ENCODE results near the gene PACRGL. TPM values are rescaled to one million over a fixed set of nuclear protein-coding genes. Genes with fewer than 3 reads are reported as not detected.

The PACRGL gene
- total RNA-seq, 4 donors from 2014 or later = 23.0 to 105 (median 32.0) TPM

GRCh38 chr4:20754036-20754435 lies 53.8 kb downstream of the PACRGL start:
- whole genome bisulfite sequencing, 2 donors = 46 to 64% methylated on average over 1 of the region's 1 CpG
- H3K9me3 ChIP-seq = no peaks in the 10 kb centered on the region
- TF ChIP-seq POLR2A (IDR thresholded peaks at IDR 0.05) (no peak), CTCF (IDR thresholded peaks at IDR 0.05) (no peak), EP300 (IDR thresholded peaks at IDR 0.05) (no peak)
- no peak for DNase-seq (ENCODE audit: low spot score in 2 of 2)
- H3K4me3 ChIP-seq = no peak overlapping the region
- H3K27ac ChIP-seq = no peak overlapping the region
- H3K27me3 ChIP-seq = no peaks in the 10 kb centered on the region
- H3K36me3 ChIP-seq = peaks cover 0 to 17% (median 0%) of the 10 kb centered on the region in 3 donors
- no peaks in the 10 kb centered on the region for H3K4me1 ChIP-seq

- Histone ChIP-seq H3K36me3 (no peaks in the 10 kb centered on the region), H3K27ac (no peak overlapping the region), H3K27me3 (no peaks in the 10 kb centered on the region), H3K4me3 (no peak overlapping the region), H3K9me3 (no peaks in the 10 kb centered on the region), H3K4me1 (no peaks in the 10 kb centered on the region)
- DNase-seq (ENCODE audit: low spot score in 2 of 2) = no peak
- 61 to 74% methylated on average over 2 of the region's 2 CpGs for WGBS, 2 donors
- TF ChIP-seq EP300 (IDR thresholded peaks at IDR 0.05) = no peak
- no peak for TF ChIP-seq POLR2A (IDR thresholded peaks at IDR 0.05)
- no peak for TF ChIP-seq CTCF (IDR thresholded peaks at IDR 0.05)
Observed at GRCh38 chr4:20760053-20760452, 59.8 kb downstream of the PACRGL start.

- no peak for DNase-seq (ENCODE audit: low spot score in 2 of 2)
- Histone ChIP-seq H3K4me3 (no peak overlapping the region), H3K27ac (no peak overlapping the region), H3K4me1 (no peaks in the 10 kb centered on the region), H3K36me3 (no peaks in the 10 kb centered on the region), H3K9me3 (no peaks in the 10 kb centered on the region), H3K27me3 (no peaks in the 10 kb centered on the region)
- no peak for TF ChIP-seq EP300 (IDR thresholded peaks at IDR 0.05)
- no peak for TF ChIP-seq CTCF (IDR thresholded peaks at IDR 0.05)
- no peak for TF ChIP-seq POLR2A (IDR thresholded peaks at IDR 0.05)
Observed at GRCh38 chr4:20761382-20761781, 61.1 kb downstream of the PACRGL start.

GRCh38 chr4:20761826-20762225 lies 61.6 kb downstream of the PACRGL start:
- Histone ChIP-seq H3K4me3 (no peak overlapping the region), H3K27me3 (no peaks in the 10 kb centered on the region), H3K27ac (no peak overlapping the region), H3K36me3 (no peaks in the 10 kb centered on the region), H3K9me3 (no peaks in the 10 kb centered on the region), H3K4me1 (no peaks in the 10 kb centered on the region)
- no peak for DNase-seq (ENCODE audit: low spot score in 2 of 2)
- WGBS, 2 donors = 80 to 91% methylated on average over 1 of the region's 1 CpG
- TF ChIP-seq POLR2A (IDR thresholded peaks at IDR 0.05) (no peak), CTCF (IDR thresholded peaks at IDR 0.05) (no peak), EP300 (IDR thresholded peaks at IDR 0.05) (no peak)

GRCh38 chr4:20764366-20764992 lies 64.2 kb downstream of the PACRGL start:
- Histone ChIP-seq H3K27ac (no peak overlapping the region), H3K4me3 (no peak overlapping the region), H3K9me3 (no peaks in the 10 kb centered on the region), H3K36me3 (no peaks in the 10 kb centered on the region), H3K27me3 (no peaks in the 10 kb centered on the region), H3K4me1 (no peaks in the 10 kb centered on the region)
- 53 to 62% methylated on average over 13 of the region's 13 CpGs for WGBS, 2 donors
- DNase-seq (ENCODE audit: low spot score in 2 of 2) = no peak
- no peak for TF ChIP-seq EP300 (IDR thresholded peaks at IDR 0.05)
- no peak for TF ChIP-seq POLR2A (IDR thresholded peaks at IDR 0.05)
- no peak for TF ChIP-seq CTCF (IDR thresholded peaks at IDR 0.05)
